CD4-positive, alpha-beta T cell treated with Interleukin-4 for 4 hours (primary cell): ENCODE measurements around the gene SUMF1.

Source experiments
- DNase-seq: peaks from one replicate; pipeline ENCODE4 v3.0.0-alpha.2; 2020

Gene SUMF1

DNA sequence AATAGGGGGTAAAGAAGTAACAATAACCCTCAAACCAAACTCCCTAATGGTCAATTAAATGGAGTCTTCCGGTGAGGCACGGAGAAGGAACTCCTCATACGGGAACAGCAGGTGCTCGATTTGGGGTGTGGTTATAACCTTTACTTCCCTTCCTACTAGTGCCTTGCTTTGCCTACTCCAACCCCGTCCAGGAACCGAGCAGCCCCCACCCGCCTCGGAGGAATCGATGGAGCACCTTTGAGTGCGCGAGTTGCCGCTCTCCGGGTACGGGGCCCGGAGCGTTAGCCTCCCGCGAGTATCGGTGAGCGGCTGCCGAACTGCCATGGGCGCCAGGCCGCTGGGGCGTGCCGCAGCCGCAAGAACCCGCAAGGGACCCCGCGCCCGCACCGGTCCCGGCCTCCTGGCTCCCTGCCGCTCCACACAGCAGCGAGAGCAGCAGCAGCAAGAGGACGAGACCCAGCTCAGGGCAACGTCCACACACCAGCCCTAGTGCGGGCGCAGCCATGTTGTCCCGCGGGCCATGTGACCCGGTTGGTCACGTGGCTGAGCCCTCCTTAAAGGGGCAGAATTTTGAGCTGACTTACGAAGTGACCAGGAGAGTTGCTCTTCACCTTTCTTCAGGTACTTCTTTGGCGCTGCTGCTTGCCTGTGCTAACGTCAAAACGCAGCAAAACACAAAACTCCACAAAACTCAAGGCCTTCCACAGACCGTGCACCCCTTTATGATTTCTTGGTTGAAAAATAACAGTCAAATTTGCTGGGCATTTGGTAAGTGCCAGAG, at the start of gene SUMF1:
Gene SUMF1 (minus strand): TSS at position 529 of the 781 bp plus-strand sequence. CDS start 24 bp downstream, at position 505.
- DNase-seq: peak; percentile 75

DNA sequence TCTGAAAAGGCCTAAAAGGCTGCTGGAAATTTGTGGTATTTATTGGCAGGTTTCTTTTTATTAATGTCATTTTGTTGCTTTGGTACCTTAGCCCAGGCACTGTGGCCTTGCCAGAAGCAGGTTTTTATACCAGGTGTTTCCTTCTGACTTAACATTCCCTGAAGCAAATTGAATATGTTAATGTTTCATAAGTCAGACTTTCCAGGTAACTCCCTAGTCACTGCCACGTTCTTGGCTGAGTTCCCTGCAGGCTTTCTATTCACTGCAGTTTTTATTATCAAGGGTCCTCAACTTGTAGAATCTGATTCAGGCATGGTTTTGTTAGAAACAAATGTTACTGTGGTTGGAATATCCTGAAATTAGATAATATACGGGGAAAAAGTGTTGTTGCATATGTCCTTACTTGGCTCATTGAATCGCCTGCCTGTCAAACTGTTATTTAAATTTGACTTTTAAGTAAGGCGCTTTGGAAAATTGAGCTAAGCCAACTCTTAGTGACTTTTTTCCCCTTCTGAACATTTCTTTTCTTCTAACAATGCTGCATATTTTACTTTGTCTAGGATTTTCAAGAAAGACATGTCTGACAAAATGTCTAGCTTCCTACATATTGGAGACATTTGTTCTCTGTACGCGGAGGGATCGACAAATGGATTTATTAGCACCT, 49.0 kb upstream of the SUMF1 start:
- DNase-seq: no peak

DNA sequence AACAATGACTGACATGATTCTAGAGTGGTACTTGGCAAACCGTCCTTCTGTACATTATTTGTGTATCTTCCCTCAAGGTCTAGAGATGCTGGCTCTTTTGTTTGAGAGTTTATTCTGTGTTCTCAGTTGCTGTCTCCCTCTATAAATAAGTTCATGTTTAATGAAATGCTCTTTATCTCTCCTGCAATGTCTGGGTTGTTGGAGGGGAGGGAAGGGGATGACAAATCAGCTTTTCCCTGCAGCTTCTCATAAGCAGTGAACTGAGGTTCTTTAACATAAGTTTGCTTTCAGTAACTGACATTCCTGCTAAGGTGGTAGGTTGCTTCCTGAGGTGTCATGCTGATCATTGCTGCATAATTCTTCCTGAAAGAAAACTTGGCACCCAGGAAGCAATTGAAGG, 47.8 kb upstream of the SUMF1 start:
- no peak for DNase-seq

GRCh38 chr3:4514321-4514720, 47.3 kb upstream of the SUMF1 start:
- no peak for DNase-seq

DNA sequence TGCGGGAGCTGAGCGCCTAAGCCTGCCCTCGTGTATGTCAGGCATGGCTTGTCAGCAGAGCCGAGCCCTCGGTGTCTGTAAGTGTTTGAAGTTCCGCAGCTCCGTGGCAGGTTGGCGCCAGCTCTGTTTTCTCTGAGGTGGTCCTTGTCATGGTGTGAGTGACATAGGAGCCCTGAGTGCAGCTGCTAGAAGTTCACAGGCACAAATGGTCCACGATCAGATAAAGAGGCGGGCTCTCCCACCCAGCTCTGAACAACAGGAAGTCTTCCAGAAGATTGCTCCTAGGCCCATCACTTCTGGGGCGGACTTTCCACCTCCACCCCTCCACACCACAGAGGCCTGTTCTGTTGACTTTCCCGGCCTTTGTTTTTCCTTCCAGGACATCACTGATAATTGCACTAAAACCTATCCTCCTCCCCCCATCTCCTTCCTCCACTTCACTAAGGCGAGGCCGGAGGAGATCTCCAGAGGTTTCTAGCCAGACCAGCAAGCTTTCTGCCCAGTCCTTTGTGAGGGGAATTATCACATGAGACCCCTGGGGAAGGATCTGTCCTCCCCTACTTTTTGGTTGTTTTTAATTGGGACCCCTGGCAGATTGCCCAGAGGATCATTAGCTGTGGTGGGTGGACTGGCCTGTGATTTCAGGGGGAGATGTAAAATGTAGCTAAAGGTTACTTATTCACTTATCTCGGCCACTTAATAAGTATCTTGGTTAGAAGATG, 46.0 kb upstream of the SUMF1 start:
- DNase-seq: no peak

DNA sequence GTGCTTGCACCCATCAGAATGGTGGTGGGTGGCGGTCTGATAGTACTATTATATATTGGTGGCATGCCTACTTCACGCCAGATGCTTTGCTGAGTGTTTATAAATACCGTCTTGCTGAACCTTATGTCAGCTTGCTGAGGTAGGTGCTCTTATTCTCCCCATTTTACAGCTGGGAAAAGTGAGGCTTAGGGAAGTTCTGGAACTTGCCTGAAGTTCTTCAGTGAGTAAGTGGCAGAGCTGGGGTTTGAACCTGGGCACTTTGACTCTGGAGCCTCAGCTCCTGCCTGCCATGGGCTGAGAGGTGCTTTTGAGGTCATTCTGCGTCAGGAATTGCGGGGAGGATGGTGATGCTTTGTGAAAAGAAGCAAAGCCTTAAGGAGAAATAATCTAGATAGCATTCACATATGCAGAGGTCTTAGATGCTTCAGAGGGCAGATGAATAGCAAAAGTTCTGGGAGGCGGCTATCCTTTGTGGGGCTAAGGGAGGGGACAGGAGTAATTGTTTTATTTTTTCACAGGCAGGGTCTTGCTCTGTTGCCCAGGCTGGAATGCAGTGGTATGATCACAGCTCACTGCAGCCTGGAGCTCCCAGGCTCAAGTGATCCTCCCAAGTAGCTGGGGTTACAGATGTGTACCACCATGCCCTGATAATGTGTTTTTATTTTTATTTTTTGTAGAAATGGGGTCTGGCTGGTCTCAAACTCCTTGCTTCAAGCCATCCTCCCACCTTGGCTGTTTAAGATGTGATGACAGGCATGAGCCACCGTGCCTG, 44.6 kb upstream of the SUMF1 start:
- DNase-seq: no peak

- DNase-seq: no peak
These were observed 43.1 kb upstream of the SUMF1 start for GRCh38 chr3:4509983-4510755.

DNA sequence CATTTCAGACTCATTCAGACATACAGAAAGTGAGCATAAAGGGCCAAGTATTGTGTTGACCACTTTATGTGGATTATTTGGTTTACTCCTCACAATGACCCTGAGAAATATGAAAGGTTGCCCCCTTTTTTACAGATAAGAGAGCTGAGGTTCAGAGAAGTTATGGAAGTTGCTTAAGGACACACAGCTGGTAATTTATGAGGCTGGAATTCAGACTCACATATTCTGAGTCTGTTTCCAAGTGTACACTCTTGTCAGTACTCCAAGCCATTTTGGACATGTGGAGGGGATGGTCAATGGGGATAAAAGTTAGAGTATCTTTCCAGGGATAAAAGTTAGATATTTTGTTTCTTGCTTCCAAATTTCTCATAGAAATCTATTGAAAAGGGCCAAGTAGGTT, 42.0 kb upstream of the SUMF1 start:
- no peak for DNase-seq

DNA sequence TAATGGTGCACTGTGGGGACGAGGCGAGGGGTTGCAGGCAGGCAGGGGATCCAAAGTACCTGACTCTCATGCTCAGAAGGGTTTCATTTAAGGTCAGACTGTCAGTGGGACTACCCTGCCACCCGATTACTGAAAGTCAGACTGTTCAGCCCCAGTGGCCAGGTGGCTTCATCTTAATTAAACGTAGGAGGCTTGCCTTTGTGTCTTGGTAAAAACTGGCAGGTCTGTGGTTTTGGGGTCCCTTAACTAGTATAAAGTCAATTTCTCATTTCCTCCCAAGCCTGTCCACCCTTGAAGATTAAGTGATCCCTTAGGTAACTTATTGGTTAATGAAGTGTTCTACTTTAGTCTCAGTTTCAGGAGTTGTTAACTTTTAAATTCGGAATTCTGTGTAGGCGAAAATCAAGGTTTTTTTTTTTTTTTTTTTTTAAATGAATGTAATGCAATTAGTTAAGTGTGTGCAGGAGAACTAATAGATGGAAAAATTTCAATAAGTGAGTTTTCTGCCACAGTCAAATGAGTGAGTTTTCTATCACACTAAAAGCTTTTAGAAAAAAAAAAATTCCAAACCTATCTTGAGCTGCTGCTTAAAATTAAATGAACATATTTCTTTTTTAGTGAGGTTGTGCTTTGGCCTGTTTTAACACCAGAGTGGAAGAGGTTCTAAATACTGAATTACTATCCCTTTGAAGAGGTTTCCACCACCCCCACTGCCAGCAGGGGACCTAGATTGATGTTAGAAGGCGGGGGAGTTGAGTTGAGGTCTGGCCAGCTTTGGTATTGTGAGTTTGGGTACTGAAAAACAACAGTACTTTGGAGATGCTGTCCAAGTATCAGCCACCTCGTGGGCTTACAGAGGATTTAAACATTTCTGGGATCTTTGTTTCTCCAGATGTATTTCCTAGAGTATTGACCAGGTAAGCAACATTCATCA, 41.2 kb upstream of the SUMF1 start:
- DNase-seq: no peak

- DNase-seq: no peak
These were observed 40.0 kb upstream of the SUMF1 start for GRCh38 chr3:4507024-4507596.

DNA sequence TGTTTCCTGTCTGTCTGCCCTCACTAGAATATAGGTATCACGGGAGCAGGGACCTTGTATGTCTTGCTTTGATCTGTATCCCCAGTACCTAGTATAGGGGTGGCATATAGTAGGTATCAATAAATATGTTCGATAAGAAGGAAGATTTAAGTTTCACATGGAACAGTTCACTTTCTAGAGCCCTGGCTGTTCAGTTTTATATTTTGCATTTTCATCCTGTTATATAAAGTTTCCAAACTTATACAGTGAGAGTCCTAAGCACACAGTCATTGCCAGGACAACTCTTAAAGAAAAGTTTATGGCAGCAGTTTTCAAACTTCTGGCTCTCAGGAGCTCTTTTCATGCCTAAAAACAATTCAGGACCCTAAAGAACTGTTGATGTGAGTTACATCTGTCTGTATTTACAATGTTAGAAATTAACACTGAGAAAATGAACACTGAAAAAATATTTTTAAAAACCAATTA, 39.5 kb upstream of the SUMF1 start:
- no peak for DNase-seq

- no peak for DNase-seq
These were observed 38.9 kb upstream of the SUMF1 start for GRCh38 chr3:4505688-4506558.

- peak; percentile 61 for DNase-seq
These were observed 37.5 kb upstream of the SUMF1 start for GRCh38 chr3:4504340-4505261.

- no peak for DNase-seq
These were observed 36.0 kb upstream of the SUMF1 start for GRCh38 chr3:4503050-4503449.

- no peak for DNase-seq
These were observed 34.9 kb upstream of the SUMF1 start for GRCh38 chr3:4501927-4502326.

GRCh38 chr3:4501437-4501836, 34.4 kb upstream of the SUMF1 start:
- DNase-seq: no peak

DNA sequence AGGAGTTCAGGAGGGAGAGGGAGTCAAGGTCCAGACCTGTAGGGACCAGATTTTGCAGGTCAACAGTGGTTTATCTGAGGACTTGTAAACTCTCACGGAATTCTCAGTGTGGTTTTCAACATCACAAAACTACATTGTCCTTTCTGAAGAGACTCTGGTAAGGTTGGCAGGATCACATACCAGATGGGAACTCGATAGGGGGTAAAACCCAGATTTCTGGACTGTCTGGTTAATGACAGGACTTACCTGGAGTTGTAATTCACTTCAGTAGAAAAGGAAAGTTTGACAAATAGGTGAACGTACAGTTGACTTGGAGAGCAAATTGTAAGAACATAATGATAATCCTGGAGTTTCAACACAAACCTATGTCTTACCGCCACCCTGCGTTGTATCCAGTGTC, 31.4 kb upstream of the SUMF1 start:
- no peak for DNase-seq

- no peak for DNase-seq
These were observed 30.8 kb upstream of the SUMF1 start for GRCh38 chr3:4497843-4498324.
